A673 (cell line): ENCODE measurements around the gene ACSF3. TPM values are rescaled to one million over a fixed set of nuclear protein-coding genes. Genes with fewer than 3 reads are reported as not detected.

Experiments used
- BruUV-seq: library from RNA; stranded (reverse); fragments of 400-500 nt; replicated peaks from 2 replicates; lab custom pipeline; 2021; lab: Mats Ljungman, UMichigan
- CTCF ChIA-PET: fragments of 300-600 bp; sonication (Branson Sonifier 250); formaldehyde crosslinking; loops from one replicate; lab custom pipeline; 2022; ENCODE audit warnings: antibody characterized with exemption; lab: Charles Lee
- POLR2A ChIA-PET: fragments of 300-600 bp; sonication (Branson Sonifier 250); formaldehyde crosslinking; loops from one replicate; lab custom pipeline; 2022; ENCODE audit warnings: antibody characterized with exemption; ENCODE audit not compliant: low non-redundant PET; lab: Charles Lee
- DNase-seq: peaks from one replicate; pipeline ENCODE4 v3.0.0-alpha.2; 2015; ENCODE audit warnings: low spot score
- H3K27ac ChIP-seq: fragments of 200-600 bp; sonication (generic); 2 replicates; pipeline ENCODE4 v1.5.1; 2016; ENCODE audit warnings: mixed run types, low read depth, mild to moderate bottlenecking, mixed read lengths, antibody characterized with exemption, low read length; ENCODE audit not compliant: poor library complexity, severe bottlenecking
- H3K27me3 ChIP-seq: fragments of 200-600 bp; sonication (generic); replicated peaks from 2 replicates; pipeline ENCODE4 v1.6.1; 2017; ENCODE audit warnings: mixed run types, low read depth, mild to moderate bottlenecking, mixed read lengths, antibody characterized with exemption, low read length; ENCODE audit not compliant: insufficient read depth, poor library complexity
- H3K36me3 ChIP-seq: fragments of 200-600 bp; sonication (generic); 2 replicates; pipeline ENCODE4 v1.6.1; 2016; ENCODE audit warnings: mixed run types, mild to moderate bottlenecking, mixed read lengths, antibody characterized with exemption, low read length; ENCODE audit not compliant: insufficient read depth, poor library complexity, severe bottlenecking
- H3K4me1 ChIP-seq: fragments of 200-600 bp; sonication (generic); 2 replicates; pipeline ENCODE4 v1.6.1; 2017; ENCODE audit warnings: mixed run types, mild to moderate bottlenecking, mixed read lengths, antibody characterized with exemption, low read length; ENCODE audit not compliant: insufficient read depth, poor library complexity, severe bottlenecking
- H3K4me3 ChIP-seq: fragments of 200-600 bp; sonication (generic); 2 replicates; pipeline ENCODE4 v1.5.1; 2016; ENCODE audit warnings: low read depth, mixed run types, mild to moderate bottlenecking, mixed read lengths, low read length; ENCODE audit not compliant: poor library complexity, severe bottlenecking
- H3K9me3 ChIP-seq: fragments of 200-600 bp; sonication (generic); 2 replicates; pipeline ENCODE4 v1.6.1; 2016; ENCODE audit warnings: mixed run types, low read depth, mild to moderate bottlenecking, mixed read lengths, antibody characterized with exemption, low read length; ENCODE audit not compliant: poor library complexity, severe bottlenecking
- EZH2 ChIP-seq: fragments of 200-600 bp; sonication (generic); IDR thresholded peaks from 2 replicates; pipeline ENCODE4 v1.6.1; 2017; ENCODE audit warnings: borderline replicate concordance, low read depth, mild to moderate bottlenecking, mixed read lengths, antibody characterized with exemption, low read length; ENCODE audit not compliant: poor library complexity, severe bottlenecking
- intact Hi-C: fragments of 100-400 bp; cut with micrococcal nuclease; formaldehyde crosslinking; loops from one replicate; pipeline ENCODE4 v1.10.0; 2022; ENCODE audit not compliant: unreplicated experiment
- total RNA-seq: library from RNA; stranded (reverse); gene quantifications from 2 replicates; pipeline ENCODE4 v1.2.3, GENCODE V29; 2021
- TF ChIP-seq, protein P1 (sequence below): fragments of 300-800, 200-600 bp; sonication (generic); conservative IDR thresholded peaks from 2 replicates; pipeline ENCODE4 v1.5.1; 2017; ENCODE audit warnings: low read depth, mild to moderate bottlenecking, antibody characterized with exemption, low read length, moderate library complexity, mixed read lengths

The ACSF3 gene
- total RNA-seq, 1 experiment from 2014 or later, result 27.7 TPM

GRCh38 chr16:89130448-89130847 is 36.8 kb downstream of the ACSF3 start:
- H3K27ac ChIP-seq, result no peak overlapping the region
- POLR2A ChIA-PET, result no interaction called here
- peaks cover 7% of the 10 kb centered on the region for H3K9me3 ChIP-seq
- no TSS peak for BruUV-seq
- peaks cover 8% of the 10 kb centered on the region for H3K36me3 ChIP-seq
- CTCF ChIA-PET, result no interaction called here
- no peak for TF ChIP-seq EZH2
- TF ChIP-seq, protein P1, sequence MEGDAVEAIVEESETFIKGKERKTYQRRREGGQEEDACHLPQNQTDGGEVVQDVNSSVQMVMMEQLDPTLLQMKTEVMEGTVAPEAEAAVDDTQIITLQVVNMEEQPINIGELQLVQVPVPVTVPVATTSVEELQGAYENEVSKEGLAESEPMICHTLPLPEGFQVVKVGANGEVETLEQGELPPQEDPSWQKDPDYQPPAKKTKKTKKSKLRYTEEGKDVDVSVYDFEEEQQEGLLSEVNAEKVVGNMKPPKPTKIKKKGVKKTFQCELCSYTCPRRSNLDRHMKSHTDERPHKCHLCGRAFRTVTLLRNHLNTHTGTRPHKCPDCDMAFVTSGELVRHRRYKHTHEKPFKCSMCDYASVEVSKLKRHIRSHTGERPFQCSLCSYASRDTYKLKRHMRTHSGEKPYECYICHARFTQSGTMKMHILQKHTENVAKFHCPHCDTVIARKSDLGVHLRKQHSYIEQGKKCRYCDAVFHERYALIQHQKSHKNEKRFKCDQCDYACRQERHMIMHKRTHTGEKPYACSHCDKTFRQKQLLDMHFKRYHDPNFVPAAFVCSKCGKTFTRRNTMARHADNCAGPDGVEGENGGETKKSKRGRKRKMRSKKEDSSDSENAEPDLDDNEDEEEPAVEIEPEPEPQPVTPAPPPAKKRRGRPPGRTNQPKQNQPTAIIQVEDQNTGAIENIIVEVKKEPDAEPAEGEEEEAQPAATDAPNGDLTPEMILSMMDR, result no peak
- H3K4me3 ChIP-seq, result no peak overlapping the region
- DNase-seq, result no peak
- H3K27me3 ChIP-seq, result no peaks in the 10 kb centered on the region
- no peaks in the 10 kb centered on the region for H3K4me1 ChIP-seq
- intact Hi-C loops, result no loop called here

GRCh38 chr16:89131783-89132182 is 38.1 kb downstream of the ACSF3 start:
- no peak for DNase-seq
- BruUV-seq, result no TSS peak
- intact Hi-C loops, result no loop called here
- peaks cover 7% of the 10 kb centered on the region for H3K9me3 ChIP-seq
- H3K4me1 ChIP-seq, result peaks cover 10% of the 10 kb centered on the region
- peaks cover 8% of the 10 kb centered on the region for H3K36me3 ChIP-seq
- no peak for TF ChIP-seq EZH2
- TF ChIP-seq, protein P1, result no peak
- H3K27ac ChIP-seq, result no peak overlapping the region
- no peaks in the 10 kb centered on the region for H3K27me3 ChIP-seq
- no peak overlapping the region for H3K4me3 ChIP-seq
- ChIA-PET CTCF (no interaction called here), POLR2A (no interaction called here)

GRCh38 chr16:89132194-89133005 is 38.7 kb downstream of the ACSF3 start:
- BruUV-seq, result no TSS peak
- TF ChIP-seq, protein P1, result no peak
- no peak for TF ChIP-seq EZH2
- H3K27me3 ChIP-seq, result no peaks in the 10 kb centered on the region
- peaks cover 8% of the 10 kb centered on the region for H3K36me3 ChIP-seq
- intact Hi-C loops, result no loop called here
- no peak for DNase-seq
- ChIA-PET POLR2A (no interaction called here), CTCF (no interaction called here)
- no peak overlapping the region for H3K27ac ChIP-seq
- H3K4me1 ChIP-seq, result peaks cover 12% of the 10 kb centered on the region
- peaks cover 7% of the 10 kb centered on the region for H3K9me3 ChIP-seq
- H3K4me3 ChIP-seq, result no peak overlapping the region
